Uterus (tissue), 2 donors: Measurements from ENCODE around the gene FAM237A.

Source experiments
- CTCF ChIP-seq, 4 experiments: fragments of 200-600 bp in 2 of 4; fragments of 450-650 bp in 2 of 4; sonication (generic) in 2 of 4; IDR thresholded peaks; one replicate each; pipeline ENCODE4 v1.5.1; 2016 to 2019; ENCODE audit warnings: antibody characterized with exemption in 4 of 4, mild to moderate bottlenecking in 2 of 4, moderate library complexity in 1 of 4
- POLR2A ChIP-seq, 2 donors: fragments of 450-650 bp; IDR thresholded peaks; one replicate each; pipeline ENCODE4 v1.6.1; 2016; ENCODE audit warnings: antibody characterized with exemption in 2 of 2, mild to moderate bottlenecking in 1 of 2, moderate library complexity in 1 of 2

- TF ChIP-seq CTCF (IDR thresholded peaks at IDR 0.05) (no peak), POLR2A (IDR thresholded peaks at IDR 0.05) (no peak)
Measured at GRCh38 chr2:206611191-206611590, 31.1 kb upstream of the FAM237A start.
